Panc1 (cell line): Measurements from ENCODE around the gene CKAP4. TPM values are rescaled to one million over a fixed set of nuclear protein-coding genes. Genes with fewer than 3 reads are reported as not detected.

Experiments used
- ATAC-seq: fragments of 200-7000 bp; cut with Tn5 transposase; 2 replicates; pipeline ENCODE4 v1.9.1; 2020; ENCODE audit warnings: mild to moderate bottlenecking, moderate library complexity
- BruUV-seq: library from RNA; stranded (reverse); fragments of 400-500 nt; replicated peaks from 2 replicates; lab custom pipeline; 2021; lab: Mats Ljungman, UMichigan
- CTCF ChIA-PET: fragments of 300-600 bp; sonication (Branson Sonifier 250); formaldehyde crosslinking; loops from one replicate; lab custom pipeline; 2022; ENCODE audit warnings: antibody characterized with exemption; lab: Charles Lee
- POLR2A ChIA-PET: fragments of 300-600 bp; sonication (Branson Sonifier 250); formaldehyde crosslinking; loops from one replicate; lab custom pipeline; 2022; ENCODE audit warnings: antibody characterized with exemption; lab: Charles Lee
- DNase-seq: peaks from one replicate; pipeline ENCODE4 v3.0.0-alpha.2; 2010; ENCODE audit warnings: low read depth, low spot score
- H3K27ac ChIP-seq: 2 replicates; pipeline ENCODE4 v1.5.1; 2011; ENCODE audit warnings: mild to moderate bottlenecking, low read length, inconsistent platforms
- H3K27me3 ChIP-seq: fragments of 200-500 bp; sonication (Bioruptor generic); 2 replicates; pipeline ENCODE4 v1.6.0; 2014; ENCODE audit warnings: low read length, inconsistent platforms; ENCODE audit not compliant: control insufficient read depth, insufficient read depth
- H3K36me3 ChIP-seq: fragments of 200-500 bp; sonication (Bioruptor generic); 2 replicates; pipeline ENCODE4 v1.5.1; 2014; ENCODE audit warnings: inconsistent platforms, mild to moderate bottlenecking, low read length, moderate library complexity; ENCODE audit not compliant: control insufficient read depth, insufficient read depth
- H3K4me1 ChIP-seq: 2 replicates; pipeline ENCODE4 v1.5.1; 2011; ENCODE audit warnings: inconsistent platforms, mild to moderate bottlenecking, low read length, moderate library complexity; ENCODE audit not compliant: control insufficient read depth, insufficient read depth
- H3K4me3 ChIP-seq, 2 experiments: 2 replicates each; pipeline ENCODE4 v1.5.1; 2011 to 2012; ENCODE audit warnings: low read depth in 2 of 2, low read length in 2 of 2, mild to moderate bottlenecking in 2 of 2, inconsistent platforms in 1 of 2, moderate library complexity in 1 of 2
- H3K9me3 ChIP-seq: fragments of 200-500 bp; sonication (Bioruptor generic); 2 replicates; pipeline ENCODE4 v1.5.1; 2014; ENCODE audit warnings: low read depth, mild to moderate bottlenecking, inconsistent platforms, low read length, moderate library complexity; ENCODE audit not compliant: control insufficient read depth, insufficient read depth
- CTCF ChIP-seq: fragments of 450-650 bp; IDR thresholded peaks from 2 replicates; pipeline ENCODE4 v1.5.1; 2017; ENCODE audit warnings: mild to moderate bottlenecking
- POLR2AphosphoS5 ChIP-seq: IDR thresholded peaks from 2 replicates; pipeline ENCODE4 v1.6.1; 2012; ENCODE audit warnings: mild to moderate bottlenecking, low read depth, low read length, moderate library complexity
- REST ChIP-seq, 2 experiments: IDR thresholded peaks; 2 replicates each; pipeline ENCODE4 v1.6.1; 2011 to 2012; ENCODE audit warnings: low read depth in 2 of 2, control low read depth in 1 of 2, low read length in 1 of 2, mild to moderate bottlenecking in 1 of 2, moderate library complexity in 1 of 2; ENCODE audit not compliant: insufficient read depth in 1 of 2
- SIN3A ChIP-seq: IDR thresholded peaks from 2 replicates; pipeline ENCODE4 v1.6.1; 2012; ENCODE audit warnings: low read depth, mild to moderate bottlenecking, low read length, moderate library complexity, borderline replicate concordance; ENCODE audit not compliant: insufficient read depth
- TCF7L2 ChIP-seq: IDR thresholded peaks from 2 replicates; pipeline ENCODE4 v1.6.1; 2011; ENCODE audit warnings: mild to moderate bottlenecking, low read depth, low read length, inconsistent platforms
- in situ Hi-C: cut with HindIII; loops from 2 replicates; pipeline ENCODE4 v1.10.0; 2016; ENCODE audit warnings: low sequenced_read_pairs, low pct_unique_long_range_greater_than_20kb
- intact Hi-C: fragments of 100-400 bp; cut with micrococcal nuclease; formaldehyde crosslinking; loops from one replicate; pipeline ENCODE4 v1.10.0; 2022; ENCODE audit not compliant: unreplicated experiment
- total RNA-seq: library from RNA; stranded (reverse); gene quantifications from one replicate; pipeline ENCODE4 v1.2.1, GENCODE V29; 2021; ENCODE audit not compliant: unreplicated experiment

CKAP4 gene
- total RNA-seq, 1 experiment from 2014 or later, result 95.9 TPM

GRCh38 chr12:106246891-106247673 lies 738 bp downstream of the CKAP4 start:
- no peak for TF ChIP-seq POLR2AphosphoS5
- TF ChIP-seq SIN3A, result no peak; the same call in 1 of the 2 replicates
- TF ChIP-seq TCF7L2, result no peak
- no peaks in the 10 kb centered on the region for H3K36me3 ChIP-seq
- DNase-seq, result no peak
- no peaks in the 10 kb centered on the region for H3K27me3 ChIP-seq
- no TSS peak for BruUV-seq
- peak overlapping the region; percentile 63 to 74 for H3K4me3 ChIP-seq
- H3K4me1 ChIP-seq, result peaks cover 4% of the 10 kb centered on the region; the same call in 1 of the 2 replicates
- no peaks in the 10 kb centered on the region for H3K9me3 ChIP-seq
- peak overlapping the region; percentile 74 for H3K27ac ChIP-seq
- in situ Hi-C loops (no loop called here), intact Hi-C loops (loop anchor here (5.0 kb wide), 2 partner anchors 110 to 165 kb away; partner anchors contain the start of gene NUAK1)
- POLR2A ChIA-PET, result no interaction called here
- CTCF ChIA-PET, result no interaction called here
- ATAC-seq, result peak; percentile 53

GRCh38 chr12:106245767-106246166 lies 2.1 kb downstream of the CKAP4 start:
- BruUV-seq, result TSS peak; percentile 77
- ChIA-PET POLR2A (interaction anchor here (0.7 kb wide), 2 partner anchors 9 to 880 kb away, joined by 6 to 11 read pairs; no protein-coding TSS in a partner anchor), CTCF (no interaction called here)
- no peak for DNase-seq
- Histone ChIP-seq H3K36me3 (no peaks in the 10 kb centered on the region), H3K4me3 (peak overlapping the region; percentile 63 to 74), H3K4me1 (peaks cover 4% of the 10 kb centered on the region; the same call in 1 of the 2 replicates), H3K9me3 (no peaks in the 10 kb centered on the region), H3K27ac (peak overlapping the region; percentile 49), H3K27me3 (no peaks in the 10 kb centered on the region)
- in situ Hi-C loops (no loop called here), intact Hi-C loops (loop anchor here (5.0 kb wide), 2 partner anchors 108 to 163 kb away; partner anchors contain the start of gene NUAK1)
- no peak for ATAC-seq
- TF ChIP-seq REST (IDR thresholded peaks at IDR 0.05; ENCODE audit: insufficient read depth in 1 of 2, low read depth in 2 of 2, low read length in 1 of 2) (no peak), TCF7L2 (peak; percentile 71)

GRCh38 chr12:106243620-106244019 lies 4.2 kb downstream of the CKAP4 start:
- no peaks in the 10 kb centered on the region for H3K36me3 ChIP-seq
- ChIA-PET CTCF (no interaction called here), POLR2A (no interaction called here)
- TF ChIP-seq TCF7L2, result no peak
- TF ChIP-seq POLR2AphosphoS5, result no peak
- no peak for TF ChIP-seq REST (IDR thresholded peaks at IDR 0.05; ENCODE audit: insufficient read depth in 1 of 2, low read depth in 2 of 2, low read length in 1 of 2)
- no peak for TF ChIP-seq SIN3A
- TF ChIP-seq CTCF, result no peak
- in situ Hi-C loops (no loop called here), intact Hi-C loops (no loop called here)
- ATAC-seq (no peak), DNase-seq (no peak)
- H3K9me3 ChIP-seq, result no peaks in the 10 kb centered on the region
- no peak overlapping the region for H3K4me3 ChIP-seq
- H3K27me3 ChIP-seq, result no peaks in the 10 kb centered on the region
- peaks cover under 1% of the 10 kb centered on the region; the same call in 1 of the 2 replicates for H3K4me1 ChIP-seq
- H3K27ac ChIP-seq, result no peak overlapping the region
- BruUV-seq, result no TSS peak
